ENCODE data around the gene ATF6.
"Not testable (repeated sequence)": the region's sequence is repeated elsewhere in the genome, so short reads cannot be mapped to it uniquely, and the experiment has no call there.

Gene ATF6

GRCh38 chr1:161820914-161821313, 54.8 kb downstream of the ATF6 start:
- TF ChIP-seq ZNF274 (IDR thresholded peaks at IDR 0.05; ENCODE audit: low read depth, low read length) (no peak), SUZ12 (IDR thresholded peaks at IDR 0.05; ENCODE audit: extremely low read depth, insufficient read depth, insufficient read length) (no peak), YY1 (IDR thresholded peaks at IDR 0.05; ENCODE audit: insufficient read depth, insufficient read length) (no peak)
- Histone ChIP-seq H3K4me1 (ENCODE audit: insufficient read depth, insufficient read length) (no peaks in the 10 kb centered on the region), H3K27me3 (ENCODE audit: insufficient read depth, insufficient read length) (no peaks in the 10 kb centered on the region), H3K4me3 (ENCODE audit: insufficient read length, low read depth) (no peak overlapping the region), H3K36me3 (ENCODE audit: insufficient read depth, insufficient read length, low read length) (peaks cover 7% of the 10 kb centered on the region), H3K9me3 (ENCODE audit: insufficient read depth, low read length) (no peaks in the 10 kb centered on the region), H3K9ac (ENCODE audit: insufficient read length, low read depth) (no peak overlapping the region)
- no peak for DNase-seq (ENCODE audit: low read depth, low spot score)

GRCh38 chr1:161824618-161825017, 58.5 kb downstream of the ATF6 start:
- TF ChIP-seq SUZ12 (IDR thresholded peaks at IDR 0.05; ENCODE audit: extremely low read depth, insufficient read depth, insufficient read length) = no peak
- TF ChIP-seq ZNF274 (IDR thresholded peaks at IDR 0.05; ENCODE audit: low read depth, low read length) = no peak
- TF ChIP-seq YY1 (IDR thresholded peaks at IDR 0.05; ENCODE audit: insufficient read depth, insufficient read length) = no peak
- no peaks in the 10 kb centered on the region for H3K27me3 ChIP-seq (ENCODE audit: insufficient read depth, insufficient read length)
- H3K36me3 ChIP-seq (ENCODE audit: insufficient read depth, insufficient read length, low read length) = peaks cover 7% of the 10 kb centered on the region
- H3K9ac ChIP-seq (ENCODE audit: insufficient read length, low read depth) = no peak overlapping the region
- H3K9me3 ChIP-seq (ENCODE audit: insufficient read depth, low read length) = no peaks in the 10 kb centered on the region
- H3K4me3 ChIP-seq (ENCODE audit: insufficient read length, low read depth) = no peak overlapping the region
- DNase-seq (ENCODE audit: low read depth, low spot score) = no peak
- H3K4me1 ChIP-seq (ENCODE audit: insufficient read depth, insufficient read length) = no peaks in the 10 kb centered on the region

DNA sequence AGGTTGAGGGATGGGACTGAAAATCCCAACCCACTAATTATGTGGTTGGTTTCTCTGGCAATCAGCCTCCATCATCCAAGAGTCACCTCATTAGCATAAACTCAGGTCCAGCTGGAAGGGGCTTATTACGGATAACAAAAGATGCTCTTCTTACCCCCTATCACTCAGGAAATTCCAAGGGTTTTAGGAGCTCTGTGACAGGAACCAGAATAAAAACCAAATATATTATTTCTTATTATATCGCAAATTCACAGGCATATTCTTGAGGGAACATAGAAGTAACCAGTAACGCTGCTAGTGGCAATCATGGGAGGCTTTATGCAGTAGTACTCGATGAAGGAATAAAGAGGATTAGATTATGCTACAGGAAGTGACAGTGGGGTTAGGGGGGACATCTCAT, 59.7 kb downstream of the ATF6 start:
- no peaks in the 10 kb centered on the region for H3K9me3 ChIP-seq (ENCODE audit: insufficient read depth, low read length)
- no peak for TF ChIP-seq SUZ12 (IDR thresholded peaks at IDR 0.05; ENCODE audit: extremely low read depth, insufficient read depth, insufficient read length)
- TF ChIP-seq YY1 (IDR thresholded peaks at IDR 0.05; ENCODE audit: insufficient read depth, insufficient read length) = no peak
- no peak for TF ChIP-seq ZNF274 (IDR thresholded peaks at IDR 0.05; ENCODE audit: low read depth, low read length)
- no peak overlapping the region for H3K9ac ChIP-seq (ENCODE audit: insufficient read length, low read depth)
- peaks cover 7% of the 10 kb centered on the region for H3K36me3 ChIP-seq (ENCODE audit: insufficient read depth, insufficient read length, low read length)
- H3K4me3 ChIP-seq (ENCODE audit: insufficient read length, low read depth) = no peak overlapping the region
- H3K27me3 ChIP-seq (ENCODE audit: insufficient read depth, insufficient read length) = no peaks in the 10 kb centered on the region
- no peaks in the 10 kb centered on the region for H3K4me1 ChIP-seq (ENCODE audit: insufficient read depth, insufficient read length)
- DNase-seq (ENCODE audit: low read depth, low spot score) = no peak

GRCh38 chr1:161826478-161826877, 60.4 kb downstream of the ATF6 start:
- no peaks in the 10 kb centered on the region for H3K4me1 ChIP-seq (ENCODE audit: insufficient read depth, insufficient read length)
- no peak overlapping the region for H3K4me3 ChIP-seq (ENCODE audit: insufficient read length, low read depth)
- H3K36me3 ChIP-seq (ENCODE audit: insufficient read depth, insufficient read length, low read length) = peaks cover 2% of the 10 kb centered on the region
- H3K9me3 ChIP-seq (ENCODE audit: insufficient read depth, low read length) = no peaks in the 10 kb centered on the region
- DNase-seq (ENCODE audit: low read depth, low spot score) = no peak
- TF ChIP-seq YY1 (IDR thresholded peaks at IDR 0.05; ENCODE audit: insufficient read depth, insufficient read length) (no peak), SUZ12 (IDR thresholded peaks at IDR 0.05; ENCODE audit: extremely low read depth, insufficient read depth, insufficient read length) (no peak), ZNF274 (IDR thresholded peaks at IDR 0.05; ENCODE audit: low read depth, low read length) (no peak)
- H3K9ac ChIP-seq (ENCODE audit: insufficient read length, low read depth) = no peak overlapping the region
- no peaks in the 10 kb centered on the region for H3K27me3 ChIP-seq (ENCODE audit: insufficient read depth, insufficient read length)

- no peaks in the 10 kb centered on the region for H3K27me3 ChIP-seq (ENCODE audit: insufficient read depth, insufficient read length)
- no peak for TF ChIP-seq ZNF274 (IDR thresholded peaks at IDR 0.05; ENCODE audit: low read depth, low read length)
- peaks cover 10% of the 10 kb centered on the region for H3K9me3 ChIP-seq (ENCODE audit: insufficient read depth, low read length)
- no peak overlapping the region for H3K9ac ChIP-seq (ENCODE audit: insufficient read length, low read depth)
- no peak for DNase-seq (ENCODE audit: low read depth, low spot score)
- H3K36me3 ChIP-seq (ENCODE audit: insufficient read depth, insufficient read length, low read length) = no peaks in the 10 kb centered on the region
- H3K4me1 ChIP-seq (ENCODE audit: insufficient read depth, insufficient read length) = no peaks in the 10 kb centered on the region
- H3K4me3 ChIP-seq (ENCODE audit: insufficient read length, low read depth) = no peak overlapping the region
Measured at GRCh38 chr1:161827786-161828185, 61.7 kb downstream of the ATF6 start.

DNA sequence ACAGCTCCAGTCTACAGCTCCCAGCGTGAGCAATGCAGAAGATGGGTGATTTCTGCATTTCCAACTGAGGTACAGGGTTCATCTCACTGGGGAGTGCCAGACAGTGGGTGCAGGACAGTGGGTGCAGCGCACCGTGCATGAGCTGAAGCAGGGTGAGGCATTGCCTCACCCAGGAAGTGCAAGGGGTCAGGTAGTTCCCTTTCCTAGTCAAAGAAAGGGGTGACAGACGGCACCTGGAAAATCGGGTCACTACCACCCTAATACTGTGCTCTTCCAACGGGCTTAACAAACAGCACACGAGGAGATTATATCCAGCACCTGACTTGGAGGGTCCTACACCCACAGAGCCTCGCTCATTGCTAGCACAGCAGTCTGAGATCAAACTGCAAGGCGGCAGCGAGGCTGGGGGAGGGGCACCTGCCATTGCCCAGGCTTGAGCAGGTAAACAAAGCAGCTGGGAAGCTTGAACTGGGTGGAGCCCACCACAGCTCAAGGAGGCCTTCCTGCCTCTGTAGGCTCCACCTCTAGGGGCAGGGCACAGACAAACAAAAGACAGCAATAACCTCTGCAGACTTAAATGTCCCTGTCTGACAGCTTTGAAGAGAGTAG, 66.3 kb downstream of the ATF6 start:
- H3K36me3 ChIP-seq (ENCODE audit: insufficient read depth, insufficient read length, low read length); H3K9ac ChIP-seq (ENCODE audit: insufficient read length, low read depth); H3K4me1 ChIP-seq (ENCODE audit: insufficient read depth, insufficient read length); H3K27me3 ChIP-seq (ENCODE audit: insufficient read depth, insufficient read length); H3K9me3 ChIP-seq (ENCODE audit: insufficient read depth, low read length); H3K4me3 ChIP-seq (ENCODE audit: insufficient read length, low read depth); DNase-seq (ENCODE audit: low read depth, low spot score): not testable (repeated sequence)

GRCh38 chr1:161834967-161835550, 68.9 kb downstream of the ATF6 start:
- Histone ChIP-seq H3K9me3 (ENCODE audit: insufficient read depth, low read length) (peaks cover 10% of the 10 kb centered on the region), H3K4me3 (ENCODE audit: insufficient read length, low read depth) (no peak overlapping the region), H3K4me1 (ENCODE audit: insufficient read depth, insufficient read length) (no peaks in the 10 kb centered on the region), H3K9ac (ENCODE audit: insufficient read length, low read depth) (no peak overlapping the region), H3K27me3 (ENCODE audit: insufficient read depth, insufficient read length) (no peaks in the 10 kb centered on the region), H3K36me3 (ENCODE audit: insufficient read depth, insufficient read length, low read length) (no peaks in the 10 kb centered on the region)
- no peak for TF ChIP-seq SUZ12 (IDR thresholded peaks at IDR 0.05; ENCODE audit: extremely low read depth, insufficient read depth, insufficient read length)
- TF ChIP-seq YY1 (IDR thresholded peaks at IDR 0.05; ENCODE audit: insufficient read depth, insufficient read length) = no peak
- TF ChIP-seq ZNF274 (IDR thresholded peaks at IDR 0.05; ENCODE audit: low read depth, low read length) = no peak
- DNase-seq (ENCODE audit: low read depth, low spot score) = no peak
